Endothelial cell of umbilical vein (primary cell): Measurements from ENCODE around the gene PARP16.

Experiments used
- MYC ChIP-seq: IDR thresholded peaks from one replicate; pipeline ENCODE4 v1.6.1; 2011; ENCODE audit warnings: mild to moderate bottlenecking, low read depth, low read length
- POLR2A ChIP-seq: IDR thresholded peaks from 2 replicates; pipeline ENCODE4 v1.6.1; 2012; ENCODE audit warnings: low read depth, mild to moderate bottlenecking, control low read depth, low read length
- POLR2AphosphoS5 ChIP-seq: IDR thresholded peaks from 2 replicates; pipeline ENCODE4 v1.6.1; 2012; ENCODE audit warnings: low read depth, mild to moderate bottlenecking, control low read depth, low read length, moderate library complexity; ENCODE audit not compliant: insufficient read depth
- TF ChIP-seq, protein P1 (sequence below), 2 donors: IDR thresholded peaks; 1 replicate in 1 of 2; 2 replicates in 1 of 2; pipeline ENCODE4 v1.5.1; 2011; ENCODE audit warnings: low read length in 2 of 2, mild to moderate bottlenecking in 2 of 2, moderate library complexity in 2 of 2, control low read depth in 1 of 2, inconsistent platforms in 1 of 2, low read depth in 1 of 2; ENCODE audit not compliant: insufficient read depth in 1 of 2; ENCODE audit errors: extremely low read depth in 1 of 2
- TF ChIP-seq, protein P2 (sequence below): IDR thresholded peaks from 2 replicates; pipeline ENCODE4 v1.6.1; 2011; ENCODE audit not compliant: insufficient read depth, insufficient read length

- TF ChIP-seq, protein P1, sequence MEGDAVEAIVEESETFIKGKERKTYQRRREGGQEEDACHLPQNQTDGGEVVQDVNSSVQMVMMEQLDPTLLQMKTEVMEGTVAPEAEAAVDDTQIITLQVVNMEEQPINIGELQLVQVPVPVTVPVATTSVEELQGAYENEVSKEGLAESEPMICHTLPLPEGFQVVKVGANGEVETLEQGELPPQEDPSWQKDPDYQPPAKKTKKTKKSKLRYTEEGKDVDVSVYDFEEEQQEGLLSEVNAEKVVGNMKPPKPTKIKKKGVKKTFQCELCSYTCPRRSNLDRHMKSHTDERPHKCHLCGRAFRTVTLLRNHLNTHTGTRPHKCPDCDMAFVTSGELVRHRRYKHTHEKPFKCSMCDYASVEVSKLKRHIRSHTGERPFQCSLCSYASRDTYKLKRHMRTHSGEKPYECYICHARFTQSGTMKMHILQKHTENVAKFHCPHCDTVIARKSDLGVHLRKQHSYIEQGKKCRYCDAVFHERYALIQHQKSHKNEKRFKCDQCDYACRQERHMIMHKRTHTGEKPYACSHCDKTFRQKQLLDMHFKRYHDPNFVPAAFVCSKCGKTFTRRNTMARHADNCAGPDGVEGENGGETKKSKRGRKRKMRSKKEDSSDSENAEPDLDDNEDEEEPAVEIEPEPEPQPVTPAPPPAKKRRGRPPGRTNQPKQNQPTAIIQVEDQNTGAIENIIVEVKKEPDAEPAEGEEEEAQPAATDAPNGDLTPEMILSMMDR (IDR thresholded peaks at IDR 0.05; ENCODE audit: extremely low read depth in 1 of 2, insufficient read depth in 1 of 2, low read depth in 1 of 2, low read length in 2 of 2) = no peak
- no peak for TF ChIP-seq MYC
- TF ChIP-seq, protein P2, sequence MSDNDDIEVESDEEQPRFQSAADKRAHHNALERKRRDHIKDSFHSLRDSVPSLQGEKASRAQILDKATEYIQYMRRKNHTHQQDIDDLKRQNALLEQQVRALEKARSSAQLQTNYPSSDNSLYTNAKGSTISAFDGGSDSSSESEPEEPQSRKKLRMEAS = no peak
- TF ChIP-seq POLR2A = no peak
- no peak for TF ChIP-seq POLR2AphosphoS5
Observed at GRCh38 chr15:65305150-65305758, 18.6 kb upstream of the PARP16 start.
